Measurements from ENCODE around the gene ABCG4. TPM values are rescaled to one million over a fixed set of nuclear protein-coding genes. Genes with fewer than 3 reads are reported as not detected.

The ABCG4 gene
- total and polyA plus RNA-seq, 2 of the 8 experiments (the other 6 are each of a cell fraction or from before 2014, with no cell fraction given), result 1.8 to 2.3 TPM

DNA sequence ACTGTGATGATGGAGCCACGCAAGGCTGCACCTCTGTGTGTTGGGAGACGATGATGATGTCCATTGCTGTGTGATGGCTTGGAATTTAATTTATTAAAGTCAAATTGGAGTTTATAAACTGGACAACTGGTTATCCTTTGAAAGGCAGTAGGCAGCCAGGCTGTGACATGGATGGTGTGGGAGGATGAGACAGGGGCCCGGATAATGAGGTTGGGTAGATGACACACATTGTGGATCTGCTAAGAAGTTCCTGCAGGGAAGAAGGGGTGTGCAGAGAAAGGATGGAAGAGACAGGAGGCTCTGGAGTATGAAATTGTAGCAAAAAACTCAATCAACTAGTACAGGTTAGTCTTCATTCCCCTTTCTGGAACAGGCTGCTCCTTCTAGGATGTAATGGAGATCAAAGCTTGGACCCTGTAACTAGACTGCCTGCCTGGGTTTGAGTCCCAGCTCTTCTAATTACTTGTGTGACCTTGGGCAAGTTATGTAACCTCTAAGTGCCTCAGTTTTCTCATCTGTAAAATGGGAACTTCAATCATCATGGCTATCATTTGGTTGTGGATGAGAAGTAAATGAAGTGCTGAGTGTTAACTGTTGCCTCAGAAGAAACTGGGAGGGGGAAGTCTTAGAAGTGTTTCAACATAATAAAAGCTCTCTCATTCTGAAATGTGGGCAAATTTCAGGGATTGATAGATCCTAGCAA lies 31.7 kb upstream of the ABCG4 start:
- no peak overlapping the region for H3K18ac ChIP-seq (ENCODE audit: extremely low read depth, low read length)
- H3K79me1 ChIP-seq (ENCODE audit: low read depth, low read length), result 0 out of 2 replicates have a peak, but pooled peaks cover 2% of the 10 kb centered on the region
- H3K9ac ChIP-seq (replicated peaks in 1 of 4; ENCODE audit: extremely low read depth in 1 of 4, low read depth in 3 of 4, low read length in 3 of 4), result no peak overlapping the region
- H4K20me1 ChIP-seq (replicated peaks in 1 of 2; ENCODE audit: control insufficient read depth in 1 of 2, insufficient read depth in 2 of 2, low read length in 2 of 2), result no peaks in the 10 kb centered on the region
- H3K4me3 ChIP-seq (ENCODE audit: extremely low read depth in 1 of 4, insufficient read depth in 2 of 4, low read depth in 3 of 4, low read length in 4 of 4), result no peak overlapping the region
- no peak overlapping the region for H2BK15ac ChIP-seq (ENCODE audit: low read length)
- H3K36me3 ChIP-seq (ENCODE audit: control insufficient read depth in 2 of 4, insufficient read depth in 4 of 4, low read length in 3 of 4), result no peaks in the 10 kb centered on the region
- H3K9me3 ChIP-seq (ENCODE audit: insufficient read depth in 2 of 2, low read depth in 1 of 2, low read length in 1 of 2), result no peaks in the 10 kb centered on the region
- no peak overlapping the region for H3K23ac ChIP-seq (ENCODE audit: insufficient read length)
- H4K8ac ChIP-seq (ENCODE audit: extremely low read depth, insufficient read depth, low read length), result no peak overlapping the region
- no peak overlapping the region for H3K27ac ChIP-seq (ENCODE audit: low read depth, low read length)
- no peak overlapping the region for H3K4me2 ChIP-seq (ENCODE audit: insufficient read depth in 1 of 2, low read depth in 2 of 2, low read length in 2 of 2)
- H4K5ac ChIP-seq (ENCODE audit: insufficient read length, low read depth, low read length), result no peak overlapping the region
- H3K4ac ChIP-seq (replicated peaks; ENCODE audit: insufficient read length, low read depth, low read length), result no peak overlapping the region
- no peak for DNase-seq (ENCODE audit: low read depth in 1 of 2, low spot score in 2 of 2)
- H2BK12ac ChIP-seq (ENCODE audit: low read depth, low read length), result no peak overlapping the region
- H4K91ac ChIP-seq (replicated peaks; ENCODE audit: insufficient read length, low read length), result no peak overlapping the region
- H3K56ac ChIP-seq (replicated peaks; ENCODE audit: insufficient read length, low read depth, low read length), result no peak overlapping the region
- no peaks in the 10 kb centered on the region for H3K27me3 ChIP-seq (replicated peaks in 1 of 4; ENCODE audit: control insufficient read depth in 3 of 4, extremely low read depth in 1 of 4, insufficient read depth in 3 of 4, low read length in 3 of 4)
- no peak overlapping the region for H2BK120ac ChIP-seq (replicated peaks; ENCODE audit: low read depth, low read length)
- FAIRE-seq, result no peak
- CTCF ChIA-PET (ENCODE audit: partially characterized antibody), result interaction anchor here (1.4 to 4.9 kb wide), 3 partner anchors 9 to 28 kb away, joined by 4 to 26 read pairs (median 5); partner anchors contain the start of gene C2CD2L
- peaks cover 3% of the 10 kb centered on the region; the same call in 1 of the 2 replicates for H3K23me2 ChIP-seq (ENCODE audit: low read depth, low read length)
- H2BK5ac ChIP-seq (ENCODE audit: low read depth, low read length), result no peak overlapping the region
- H3K14ac ChIP-seq (ENCODE audit: insufficient read length), result no peak overlapping the region
- H2BK20ac ChIP-seq (ENCODE audit: low read length), result no peak overlapping the region
- POLR2A ChIA-PET (ENCODE audit: partially characterized antibody), result interaction anchor here (0.6 to 0.8 kb wide), 3 partner anchors 23 to 64 kb away, joined by 3 read pairs; no protein-coding TSS in a partner anchor
- no peak overlapping the region for H2AK5ac ChIP-seq (ENCODE audit: low read depth, low read length)
- H2AFZ ChIP-seq (ENCODE audit: low read length), result no peak overlapping the region
- peaks cover under 1 to 5% (median 3%) of the 10 kb centered on the region in 4 experiments; a peak in 6 of 7 replicates for H3K4me1 ChIP-seq (replicated peaks in 1 of 4; ENCODE audit: control insufficient read depth in 3 of 4, insufficient read depth in 4 of 4, low read length in 3 of 4)
- WGBS, 2 experiments (ENCODE audit: extremely low coverage in 1 of 2, insufficient coverage in 1 of 2, insufficient read length in 1 of 2, insufficient replicate concordance in 2 of 2, low coverage in 1 of 2, low lambda C conversion rate in 2 of 2, missing lambda C conversion rate in 1 of 2), result 92% methylated on average over 3 of the region's 3 CpGs; no CpG with 5 or more reads in 1 of the 2 experiments
- peaks cover 2 to 6% of the 10 kb centered on the region in 2 experiments for H3K79me2 ChIP-seq (ENCODE audit: control insufficient read depth in 1 of 2, insufficient read depth in 2 of 2, low read length in 2 of 2)
- TF ChIP-seq, protein P1, sequence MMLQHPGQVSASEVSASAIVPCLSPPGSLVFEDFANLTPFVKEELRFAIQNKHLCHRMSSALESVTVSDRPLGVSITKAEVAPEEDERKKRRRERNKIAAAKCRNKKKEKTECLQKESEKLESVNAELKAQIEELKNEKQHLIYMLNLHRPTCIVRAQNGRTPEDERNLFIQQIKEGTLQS (IDR thresholded peaks at IDR 0.05; ENCODE audit: insufficient read depth, low read depth, low read length), result no peak
- TF ChIP-seq RFX5 (IDR thresholded peaks at IDR 0.05; ENCODE audit: borderline replicate concordance, low read depth, low read length), result no peak
- TF ChIP-seq SIRT6 (IDR thresholded peaks at IDR 0.05; ENCODE audit: low read length), result no peak
- no peak for TF ChIP-seq CHD1 (IDR thresholded peaks at IDR 0.05; ENCODE audit: low read depth, low read length)
- no peak for TF ChIP-seq SIN3A (conservative IDR thresholded peaks at IDR 0.05 in 1 of 2, IDR thresholded peaks at IDR 0.05 in 1 of 2; ENCODE audit: low read depth in 1 of 2, low read length in 2 of 2)
- no peak for TF ChIP-seq CBX8 (IDR thresholded peaks at IDR 0.05; ENCODE audit: borderline replicate concordance, low read depth, low read length)
- TF ChIP-seq GTF2F1 (IDR thresholded peaks at IDR 0.05; ENCODE audit: borderline replicate concordance, low read depth, low read length), result no peak

All from H1 (cell line).